K562 (cell line): Measurements from ENCODE around the gene PHF1. TPM values are rescaled to one million over a fixed set of nuclear protein-coding genes. Genes with fewer than 3 reads are reported as not detected.

Experiments used
- EP300 ChIP-seq: IDR thresholded peaks from 2 replicates; pipeline ENCODE4 v1.6.1; 2012; ENCODE audit warnings: low read length, improper control_type of control experiment
- GATAD2A ChIP-seq: fragments of 450-650 bp; IDR thresholded peaks from 2 replicates; pipeline ENCODE4 v1.6.1; 2017
- NCOR1 ChIP-seq: fragments of 450-650 bp; IDR thresholded peaks from 2 replicates; pipeline ENCODE4 v1.6.1; 2016; ENCODE audit warnings: mild to moderate bottlenecking, moderate library complexity
- NFYB ChIP-seq: IDR thresholded peaks from 2 replicates; pipeline ENCODE4 v1.6.1; 2011; ENCODE audit warnings: mild to moderate bottlenecking, moderate library complexity; ENCODE audit not compliant: insufficient read length; ENCODE audit errors: extremely low read depth
- NR0B1 ChIP-seq: fragments of 450-650 bp; IDR thresholded peaks from one replicate; pipeline ENCODE4 v1.6.1; 2018; ENCODE audit warnings: mild to moderate bottlenecking, moderate library complexity; ENCODE audit not compliant: partially characterized antibody
- NR2C1 ChIP-seq, 2 experiments: fragments of 450-650 bp; IDR thresholded peaks; 2 replicates each; pipeline ENCODE4 v1.6.1; 2017; ENCODE audit warnings: mild to moderate bottlenecking in 2 of 2, antibody characterized with exemption in 1 of 2, inconsistent platforms in 1 of 2, missing compliant biosample characterization in 1 of 2, missing genetic modification characterization in 1 of 2
- PCBP2 ChIP-seq: fragments of 200-400 bp; formaldehyde crosslinking; IDR thresholded peaks from 2 replicates; pipeline ENCODE4 v1.6.1; 2018; ENCODE audit warnings: low read length, low read depth, mild to moderate bottlenecking, moderate library complexity; ENCODE audit not compliant: poor library complexity, severe bottlenecking
- PHF21A ChIP-seq: fragments of 450-650 bp; IDR thresholded peaks from 2 replicates; pipeline ENCODE4 v1.6.1; 2017; ENCODE audit warnings: low read depth, borderline replicate concordance
- SPI1 ChIP-seq: IDR thresholded peaks from 2 replicates; pipeline ENCODE4 v1.6.1; 2011; ENCODE audit warnings: low read depth, low read length, control low read depth, borderline replicate concordance
- SREBF2 ChIP-seq: sonication (generic); formaldehyde crosslinking; IDR thresholded peaks from 2 replicates; pipeline ENCODE4 v1.4.0; 2020; ENCODE audit warnings: mild to moderate bottlenecking, missing genetic modification reagents
- STAT5A ChIP-seq: IDR thresholded peaks from 2 replicates; pipeline ENCODE4 v1.6.1; 2012; ENCODE audit warnings: low read length, inconsistent platforms, borderline replicate concordance
- TBL1XR1 ChIP-seq, 2 experiments: IDR thresholded peaks; 2 replicates each; pipeline ENCODE4 v1.6.1; 2012; ENCODE audit warnings: improper control_type of control experiment in 2 of 2, low read length in 2 of 2, mild to moderate bottlenecking in 1 of 2
- ZNF318 ChIP-seq, 2 experiments: fragments of 450-650 bp; IDR thresholded peaks; 2 replicates each; pipeline ENCODE4 v1.6.1; 2016; ENCODE audit warnings: mild to moderate bottlenecking in 2 of 2, borderline replicate concordance in 1 of 2, low read depth in 1 of 2, moderate library complexity in 1 of 2
- ZNF717 ChIP-seq: fragments of 250-450 bp; sonication (Bioruptor Pico); IDR thresholded peaks from 2 replicates; pipeline ENCODE4 v1.5.0; 2021
- ZNF780A ChIP-seq: fragments of 250-450 bp; sonication (Bioruptor Pico); IDR thresholded peaks from 2 replicates; pipeline ENCODE4 v1.5.0; 2021; ENCODE audit warnings: mild to moderate bottlenecking
- ZNF785 ChIP-seq: fragments of 250-450 bp; sonication (Bioruptor Pico); IDR thresholded peaks from 2 replicates; pipeline ENCODE4 v1.4.0; 2020; ENCODE audit warnings: mild to moderate bottlenecking
- polyA plus RNA-seq, 8 experiments: library from polyadenylated mRNA; depleted of rRNA in 4 of 8; stranded (reverse) in 5 of 8; unstranded in 3 of 8; fragments of >200 nt; fragmentation: Nextera tagmentation in 2 of 8; fragmentation: Illumina TruSeq in 1 of 8; extraction: Ambion mirVana in 2 of 8; extraction: Trizol in 1 of 8; gene quantifications; 2 replicates each; pipeline versions ENCODE4 v1.2.1 to v1.2.3, GENCODE V29; 2011 to 2014; ENCODE audit warnings: inconsistent platforms in 1 of 8, missing spikeins in 1 of 8
- total RNA-seq, 7 experiments: library from RNA; depleted of rRNA in 6 of 7; stranded (reverse); fragments of >200 nt in 6 of 7; fragmentation: Illumina TruSeq in 2 of 7; extraction: Trizol in 2 of 7; gene quantifications; 2 replicates each; pipeline versions ENCODE4 v1.2.1 to v1.2.3, GENCODE V29; 2011 to 2021; ENCODE audit warnings: low replicate concordance in 1 of 7

PHF1 gene
- total and polyA plus RNA-seq, 9 of the 15 experiments (the other 6 are each of a cell fraction or from before 2014, with no cell fraction given) = 3.7 to 64.2 (median 33.7) TPM

- TF ChIP-seq ZNF318 (IDR thresholded peaks at IDR 0.05; ENCODE audit: borderline replicate concordance in 1 of 2, low read depth in 1 of 2) = no peak
- TF ChIP-seq EP300 = no peak
- no peak for TF ChIP-seq GATAD2A
- no peak for TF ChIP-seq NR0B1
- TF ChIP-seq ZNF785 (CRISPR knock-in tag) = no peak
- no peak for TF ChIP-seq ZNF717
- no peak; a peak in 1 of 4 replicates for TF ChIP-seq TBL1XR1 (IDR thresholded peaks at IDR 0.05; ENCODE audit: low read length in 2 of 2)
- peak; percentile 46 for TF ChIP-seq NFYB
- no peak for TF ChIP-seq ZNF780A
- TF ChIP-seq NCOR1 = no peak
- no peak for TF ChIP-seq PHF21A
- TF ChIP-seq NR2C1 (IDR thresholded peaks at IDR 0.05) = peak; percentile 23; the same call in 1 of the 2 replicates
- no peak for TF ChIP-seq NR2C1 (tag; IDR thresholded peaks at IDR 0.05)
- no peak for TF ChIP-seq STAT5A
- no peak for TF ChIP-seq PCBP2
- TF ChIP-seq SREBF2 (CRISPR knock-in tag) = no peak
- no peak for TF ChIP-seq SPI1
Observed at GRCh38 chr6:33430991-33431879, 20.4 kb downstream of the PHF1 start (continued).
